ENCODE results near the gene CDC5L.

Gene CDC5L

GRCh38 chr6:44496665-44497369, 109.3 kb downstream of the CDC5L start:
- no peak overlapping the region for H3K4me3 ChIP-seq (ENCODE audit: low read depth, low read length)
- no peaks in the 10 kb centered on the region for H3K79me2 ChIP-seq
- H3K27ac ChIP-seq = no peak overlapping the region
- no peak for TF ChIP-seq CTCF (IDR thresholded peaks at IDR 0.05)
- H2AFZ ChIP-seq = no peak overlapping the region
- H3K4me1 ChIP-seq = no peaks in the 10 kb centered on the region
- no peak overlapping the region for H3K9ac ChIP-seq
- H3K9me3 ChIP-seq (ENCODE audit: control insufficient read depth, low read length) = no peaks in the 10 kb centered on the region
- no peak overlapping the region for H3K4me2 ChIP-seq (ENCODE audit: low read length)
- H3K36me3 ChIP-seq (ENCODE audit: control insufficient read depth, insufficient read depth, low read length) = no peaks in the 10 kb centered on the region
- no peaks in the 10 kb centered on the region for H3K27me3 ChIP-seq (ENCODE audit: control insufficient read depth, insufficient read depth, low read length)

- Histone ChIP-seq H3K27me3 (ENCODE audit: control insufficient read depth, insufficient read depth, low read length) (no peaks in the 10 kb centered on the region), H3K4me2 (ENCODE audit: low read length) (no peak overlapping the region), H3K79me2 (no peaks in the 10 kb centered on the region), H3K36me3 (ENCODE audit: control insufficient read depth, insufficient read depth, low read length) (no peaks in the 10 kb centered on the region), H2AFZ (no peak overlapping the region), H3K9ac (no peak overlapping the region), H3K27ac (no peak overlapping the region), H3K9me3 (ENCODE audit: control insufficient read depth, low read length) (no peaks in the 10 kb centered on the region), H3K4me1 (no peaks in the 10 kb centered on the region), H3K4me3 (ENCODE audit: low read depth, low read length) (no peak overlapping the region)
- TF ChIP-seq CTCF (IDR thresholded peaks at IDR 0.05) = no peak
These were observed 110.3 kb downstream of the CDC5L start for GRCh38 chr6:44497807-44498206.

- Histone ChIP-seq H3K79me2 (no peaks in the 10 kb centered on the region), H2AFZ (no peak overlapping the region), H3K4me1 (no peaks in the 10 kb centered on the region), H3K9ac (no peak overlapping the region), H3K27ac (no peak overlapping the region), H3K4me3 (ENCODE audit: low read depth, low read length) (no peak overlapping the region), H3K27me3 (ENCODE audit: control insufficient read depth, insufficient read depth, low read length) (no peaks in the 10 kb centered on the region), H3K9me3 (ENCODE audit: control insufficient read depth, low read length) (no peaks in the 10 kb centered on the region), H3K36me3 (ENCODE audit: control insufficient read depth, insufficient read depth, low read length) (no peaks in the 10 kb centered on the region), H3K4me2 (ENCODE audit: low read length) (no peak overlapping the region)
- TF ChIP-seq CTCF (IDR thresholded peaks at IDR 0.05) = no peak
These were observed 110.9 kb downstream of the CDC5L start for GRCh38 chr6:44498436-44498835.

- no peak for TF ChIP-seq CTCF (IDR thresholded peaks at IDR 0.05)
These were observed 112.1 kb downstream of the CDC5L start for GRCh38 chr6:44499609-44500008.

More at GRCh38 chr6:44499609-44500008, 112.1 kb downstream of the CDC5L start:
- Histone ChIP-seq H3K4me1 (no peaks in the 10 kb centered on the region), H3K79me2 (no peaks in the 10 kb centered on the region), H3K4me2 (ENCODE audit: low read length) (no peak overlapping the region), H3K27me3 (ENCODE audit: control insufficient read depth, insufficient read depth, low read length) (no peaks in the 10 kb centered on the region), H3K4me3 (ENCODE audit: low read depth, low read length) (no peak overlapping the region), H2AFZ (no peak overlapping the region), H3K27ac (no peak overlapping the region), H3K9ac (no peak overlapping the region), H3K9me3 (ENCODE audit: control insufficient read depth, low read length) (no peaks in the 10 kb centered on the region), H3K36me3 (ENCODE audit: control insufficient read depth, insufficient read depth, low read length) (no peaks in the 10 kb centered on the region)

Measured in parathyroid adenoma (tissue), 2 donors.